ENCODE measurements around the gene CCL24.
"Not testable (repeated sequence)": the region's sequence is repeated elsewhere in the genome, so short reads cannot be mapped to it uniquely, and the experiment has no call there.

CCL24 gene

DNA sequence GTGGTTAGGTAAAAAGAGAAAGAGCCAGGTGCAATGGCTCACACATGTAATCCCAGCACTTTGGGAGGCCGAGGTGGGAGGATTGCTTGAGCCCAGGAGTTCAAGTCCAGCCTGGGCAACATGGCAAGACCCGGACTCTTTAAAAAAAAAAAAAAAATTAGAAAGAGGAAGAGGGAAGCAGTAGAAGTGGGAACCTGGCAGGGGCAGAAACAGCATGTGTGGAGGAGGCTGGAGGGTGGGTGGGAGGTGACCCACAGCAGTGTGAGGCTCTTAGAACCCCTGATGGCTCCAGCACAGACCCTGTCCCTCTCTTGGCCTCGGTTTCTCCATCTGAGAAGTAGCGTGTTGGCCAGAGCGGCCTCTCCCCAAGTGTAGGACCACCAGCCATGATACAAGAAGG is 4.9 kb upstream of the CCL24 start:
- DNase-seq: no peak

DNA sequence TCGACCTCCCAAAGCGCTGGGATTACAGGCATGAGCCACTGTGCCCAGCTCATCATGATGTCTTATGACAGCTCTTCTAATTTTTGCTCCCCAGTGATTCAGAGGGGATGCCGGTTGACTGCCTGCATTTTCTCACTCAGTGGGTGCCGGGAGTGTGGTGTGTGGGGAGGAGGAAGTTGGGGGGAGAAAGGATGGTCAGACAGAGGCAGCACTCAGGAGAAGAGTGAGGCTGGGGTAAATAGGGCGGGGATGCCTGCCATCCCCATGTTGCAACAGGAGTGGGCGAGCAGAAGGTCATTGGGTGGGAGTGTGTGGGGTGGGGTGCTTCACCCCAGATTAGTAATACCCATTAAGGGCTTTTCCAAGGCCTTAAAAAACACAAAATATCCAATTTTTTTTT is 3.5 kb upstream of the CCL24 start:
- no peak for DNase-seq

DNA sequence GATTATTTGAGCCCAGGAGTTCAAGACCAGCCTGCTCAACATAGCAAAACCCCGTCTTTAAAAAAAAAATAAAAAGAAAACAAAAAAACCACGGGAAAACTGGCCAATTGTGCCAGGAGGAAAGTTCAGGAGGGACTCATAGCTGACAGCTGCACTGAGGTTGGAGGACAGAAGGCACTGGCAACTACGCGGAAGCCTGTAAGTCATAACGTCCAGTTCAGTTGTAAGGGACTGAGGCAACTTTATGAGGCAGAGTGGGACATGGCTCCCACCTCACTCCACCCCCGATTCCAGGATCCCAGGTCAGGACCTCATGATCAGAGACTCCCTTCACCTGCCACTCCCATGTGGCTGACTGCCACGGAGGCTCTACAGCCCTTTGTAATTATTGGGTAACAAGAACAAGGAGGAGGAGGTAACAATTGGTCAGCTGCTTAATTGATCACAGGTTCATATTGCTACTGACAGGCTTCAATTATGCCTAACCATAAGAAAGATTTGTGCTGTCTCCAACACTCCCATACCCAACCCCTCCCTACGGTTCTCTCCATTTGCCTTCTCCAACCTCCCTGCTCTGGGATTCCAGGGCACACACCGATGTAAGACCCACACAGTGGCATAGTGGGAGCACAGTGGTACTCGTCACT is 1.9 kb upstream of the CCL24 start:
- DNase-seq: no peak

DNA sequence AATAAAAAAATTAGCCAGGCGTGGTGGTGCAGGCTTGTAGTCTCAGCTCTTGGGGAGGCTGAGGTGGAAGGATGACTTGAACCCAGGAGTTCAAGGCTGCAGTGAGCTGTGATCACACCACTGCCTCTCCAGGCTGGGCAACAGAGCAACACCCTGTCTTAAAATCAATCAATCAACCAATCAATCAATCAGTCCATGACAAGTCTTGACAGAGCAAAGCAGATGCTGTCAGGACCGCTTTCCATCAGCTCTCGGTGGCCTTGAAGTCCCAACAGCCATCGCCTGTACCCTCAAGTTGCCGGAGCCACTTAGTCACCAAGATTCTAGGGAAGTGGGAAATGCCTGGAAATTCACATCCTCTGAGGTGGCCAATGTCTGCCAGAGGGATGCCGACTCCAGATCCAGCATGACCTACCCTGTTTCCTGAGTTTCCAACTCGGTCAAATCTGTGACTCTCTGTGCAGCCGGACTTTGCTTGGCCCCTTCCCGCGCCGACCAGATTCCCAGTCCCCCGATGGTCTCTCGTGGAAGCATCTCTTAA is 871 bp upstream of the CCL24 start:
- DNase-seq: no peak

DNA sequence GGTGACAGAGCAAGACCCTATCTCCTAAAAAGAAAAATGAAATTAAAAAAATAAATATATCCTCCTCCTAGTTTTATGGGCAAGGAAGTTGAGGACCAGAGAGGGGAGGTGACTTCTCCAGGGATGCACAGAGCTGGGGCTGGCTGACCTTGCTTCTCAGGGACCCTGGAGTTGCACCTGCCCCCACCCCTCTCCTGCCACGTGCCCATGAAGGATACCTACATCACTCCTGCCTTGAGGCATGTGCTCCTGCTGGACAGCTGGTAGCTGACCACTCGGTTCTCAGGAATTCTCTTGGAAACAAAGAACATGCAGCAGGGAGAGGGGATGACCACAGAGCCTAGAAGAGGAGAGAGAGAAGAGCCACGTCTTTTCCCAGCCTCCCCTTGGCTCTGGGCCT is 522 bp downstream of the CCL24 start:
- no peak for DNase-seq

DNA sequence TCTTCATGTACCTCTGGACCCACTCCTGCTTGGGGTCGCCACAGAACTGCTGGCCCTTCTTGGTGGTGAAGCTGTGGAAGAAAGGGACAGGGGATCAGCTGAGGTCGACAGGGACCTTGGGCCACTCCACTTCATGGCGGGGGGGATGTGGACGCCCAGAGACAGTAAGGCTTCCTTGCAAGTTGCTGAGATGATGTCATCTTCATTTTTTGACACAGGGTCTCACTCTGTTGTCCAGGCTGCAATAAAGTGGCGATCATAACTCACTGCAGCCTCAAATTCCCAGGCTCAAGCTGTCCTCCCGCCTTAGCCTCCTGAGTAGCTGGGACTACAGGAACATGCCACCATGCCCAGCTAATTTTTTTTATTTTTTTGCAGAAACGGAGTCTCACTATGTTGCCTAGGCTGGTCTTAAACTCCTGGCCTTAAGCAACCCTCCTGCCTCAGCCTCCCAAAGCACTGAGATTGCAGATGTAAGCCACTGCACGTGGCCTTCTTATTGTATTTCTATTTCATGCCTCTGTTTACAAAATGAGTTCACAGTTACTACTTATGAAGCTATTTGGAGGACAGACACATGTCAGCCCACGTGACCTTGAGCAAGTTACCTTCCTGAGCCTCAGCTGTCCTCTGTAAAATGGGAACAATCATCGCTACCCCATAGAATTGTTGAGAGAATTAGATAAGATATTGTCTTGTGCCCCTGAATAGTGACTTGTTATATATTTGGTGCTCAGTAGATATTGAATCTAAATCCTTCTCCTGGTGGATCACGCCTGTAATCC is 1.5 kb downstream of the CCL24 start:
- no peak for DNase-seq

DNA sequence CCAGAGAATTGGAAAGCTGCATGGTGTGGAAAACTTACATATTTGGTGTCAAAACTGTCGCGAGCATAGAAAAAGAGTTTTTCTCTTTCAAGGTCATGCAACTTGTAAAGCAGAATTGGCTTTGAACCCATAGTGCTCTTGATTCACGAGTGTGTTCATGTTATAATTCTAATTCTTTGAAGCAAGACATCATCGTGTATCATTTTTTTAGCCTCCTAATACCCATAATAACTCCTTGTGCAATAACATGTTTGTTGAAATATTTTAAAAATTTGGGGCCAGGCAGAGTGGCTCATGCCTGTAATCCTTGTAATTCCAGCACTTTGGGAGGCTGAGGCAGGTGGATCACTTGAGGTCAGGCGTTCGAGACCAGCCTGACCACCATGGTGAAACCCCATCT is 4.2 kb downstream of the CCL24 start:
- no peak for DNase-seq

DNA sequence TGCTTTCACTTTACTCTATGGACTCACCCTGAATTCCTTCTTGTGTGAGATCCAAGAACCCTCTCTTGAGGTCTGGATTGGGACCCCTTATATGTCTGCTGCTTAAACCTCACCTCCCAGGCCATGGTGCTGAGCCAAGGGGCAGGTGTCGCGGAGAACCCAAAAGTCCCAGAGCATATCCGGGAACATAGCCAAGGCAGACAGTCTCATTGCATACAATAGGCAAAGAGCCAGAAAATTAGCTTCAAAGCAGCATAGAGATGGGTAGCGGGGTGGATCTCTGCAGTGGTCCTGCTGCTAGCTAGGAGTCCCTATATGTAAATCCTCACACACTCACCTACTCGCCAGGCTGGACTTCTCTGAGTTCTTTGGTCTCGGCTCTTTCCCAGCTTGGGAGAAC is 5.5 kb downstream of the CCL24 start:
- no peak for DNase-seq

DNA sequence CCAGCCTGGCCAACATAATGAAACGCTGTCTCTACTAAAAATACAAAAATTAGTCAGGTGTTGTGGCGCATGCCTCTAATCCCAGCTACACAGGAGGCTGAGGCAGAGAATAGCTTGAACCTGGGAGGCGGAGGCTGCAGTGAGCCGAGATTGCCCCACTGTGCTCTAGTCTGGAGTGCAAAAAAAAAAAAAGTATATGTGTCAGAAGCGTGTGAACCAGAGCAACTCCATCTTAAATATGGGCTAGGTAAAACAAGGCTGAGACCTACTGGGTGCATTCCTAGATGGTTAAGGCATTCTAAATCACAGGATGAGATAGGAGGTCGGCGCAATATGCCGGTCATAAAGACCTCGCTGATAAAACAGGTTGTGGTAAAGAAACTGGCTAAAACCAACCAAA is 6.2 kb downstream of the CCL24 start:
- no peak for DNase-seq

DNA sequence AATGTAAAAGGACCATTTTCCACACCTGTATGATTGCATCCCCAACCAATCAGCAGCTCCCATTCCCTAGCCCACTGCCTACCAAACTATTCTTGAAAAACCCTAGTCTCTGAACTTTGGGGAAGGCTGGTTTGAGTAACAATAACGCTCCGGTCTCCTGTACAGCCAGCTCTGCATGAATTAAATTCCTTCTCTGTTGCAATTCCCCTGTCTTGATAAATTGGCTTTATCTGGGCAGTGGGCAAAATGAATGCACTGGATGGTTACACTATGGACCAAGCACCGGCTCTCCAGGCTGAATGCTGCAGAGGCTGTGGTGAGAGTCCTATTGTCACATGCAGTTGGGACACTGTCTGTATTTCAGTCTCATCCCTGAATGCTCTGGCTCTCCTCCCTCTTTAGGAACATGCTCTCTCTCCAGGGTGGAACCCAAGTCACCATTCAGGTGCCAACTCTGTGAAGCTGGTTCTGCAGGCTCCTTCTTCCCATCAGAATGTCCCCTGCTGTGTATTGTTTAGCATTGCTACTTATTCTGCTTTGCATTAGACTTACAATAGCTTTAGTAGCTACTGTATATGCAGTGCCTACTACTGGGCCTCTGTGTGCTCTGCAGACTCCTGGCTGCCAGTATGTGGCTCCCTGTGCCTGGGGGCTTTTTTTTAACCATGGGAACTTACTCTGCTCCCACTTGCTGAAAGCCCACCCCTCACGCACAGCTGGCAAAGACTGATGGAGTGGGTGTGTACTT is 6.9 kb downstream of the CCL24 start:
- DNase-seq: no peak

DNA sequence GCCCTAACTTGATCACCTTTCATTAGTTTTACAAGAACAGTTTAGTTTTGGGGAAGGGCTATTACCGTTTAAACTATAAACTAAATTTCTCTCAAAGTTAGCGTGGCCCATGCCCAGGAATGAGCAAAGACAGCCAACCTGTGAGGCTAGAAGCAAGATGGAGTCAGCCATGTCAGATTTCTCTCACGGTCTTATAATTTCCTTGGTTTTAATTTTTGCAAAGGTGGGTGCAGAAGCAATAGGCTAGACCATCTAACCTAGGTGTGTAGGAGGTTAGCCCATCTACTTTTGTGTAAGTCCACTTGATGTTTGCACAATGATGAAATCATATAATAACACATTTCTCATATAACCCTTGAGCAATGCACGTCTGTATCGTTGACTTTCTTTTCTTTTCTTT is 8.9 kb downstream of the CCL24 start:
- DNase-seq: no peak

DNA sequence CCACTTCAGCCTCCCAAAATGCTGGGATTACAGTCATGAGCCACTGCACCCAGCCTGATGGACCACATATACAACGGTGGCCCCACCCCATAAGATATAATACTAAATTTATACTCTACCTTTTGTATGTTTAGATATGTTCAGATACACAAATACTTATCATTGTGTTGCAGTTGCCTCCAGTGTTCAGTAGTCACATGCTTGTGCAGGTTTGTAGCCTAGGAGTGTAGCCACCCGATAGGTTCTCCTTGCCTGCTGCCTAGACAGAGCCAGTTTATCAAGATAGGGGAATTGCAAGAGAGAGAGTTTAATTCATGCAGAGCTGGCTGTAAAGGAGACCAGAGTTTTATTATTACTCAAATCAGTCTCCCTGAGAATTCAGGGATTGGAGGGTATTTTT is 9.6 kb downstream of the CCL24 start:
- DNase-seq: no peak

DNA sequence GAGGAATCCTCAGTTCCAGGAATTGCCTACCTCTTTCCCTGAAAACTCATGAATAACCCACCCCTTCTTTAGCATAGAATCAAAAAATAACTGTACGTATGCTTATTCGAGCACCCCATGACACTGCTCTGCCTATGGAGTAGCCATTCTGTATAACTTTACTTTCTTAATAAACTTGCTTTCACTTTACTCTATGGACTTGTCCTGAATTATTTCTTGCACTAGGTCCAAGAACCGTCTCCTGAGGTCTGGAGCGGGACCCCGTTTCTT is 11.1 kb downstream of the CCL24 start:
- no peak for DNase-seq

DNA sequence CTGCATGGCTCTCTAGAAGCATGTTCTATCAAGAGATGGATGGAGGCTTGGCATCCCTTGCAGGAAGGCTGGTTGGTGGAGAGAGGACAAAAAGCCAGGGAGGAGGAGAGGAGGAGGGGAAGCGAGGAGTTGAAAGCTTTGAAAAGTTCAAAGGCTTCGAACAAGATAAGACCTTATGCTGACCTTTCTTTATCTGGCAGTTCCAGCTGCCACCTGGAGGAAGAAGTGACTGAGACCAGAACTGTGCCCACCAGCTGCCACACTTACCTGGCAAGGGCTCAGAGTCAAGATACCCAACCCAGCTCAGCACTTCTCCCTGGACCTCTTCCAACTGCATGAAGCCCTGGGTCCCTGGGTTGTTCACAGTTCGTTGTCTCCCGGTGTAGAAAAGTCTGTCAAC is 14.8 kb downstream of the CCL24 start:
- no peak for DNase-seq

DNA sequence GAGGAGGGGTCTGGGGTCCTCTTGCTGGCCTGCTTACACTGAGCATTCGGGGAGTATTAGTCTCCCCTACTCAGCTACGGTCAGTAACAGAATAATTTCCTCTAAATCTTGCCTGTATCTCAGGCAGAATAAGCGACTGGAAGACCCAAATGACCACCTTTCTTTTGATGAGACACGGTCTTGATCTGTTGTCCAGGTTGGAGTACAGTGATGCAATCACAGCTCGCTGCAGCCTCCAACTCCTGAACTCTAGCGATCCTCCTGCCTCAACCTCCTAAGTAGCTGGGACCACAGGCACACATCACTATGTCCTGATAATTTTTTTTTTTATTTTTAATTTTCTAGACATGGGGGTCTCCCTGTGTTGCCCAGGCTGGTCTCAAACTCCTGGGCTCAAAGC is 17.2 kb downstream of the CCL24 start:
- no peak for DNase-seq

DNA sequence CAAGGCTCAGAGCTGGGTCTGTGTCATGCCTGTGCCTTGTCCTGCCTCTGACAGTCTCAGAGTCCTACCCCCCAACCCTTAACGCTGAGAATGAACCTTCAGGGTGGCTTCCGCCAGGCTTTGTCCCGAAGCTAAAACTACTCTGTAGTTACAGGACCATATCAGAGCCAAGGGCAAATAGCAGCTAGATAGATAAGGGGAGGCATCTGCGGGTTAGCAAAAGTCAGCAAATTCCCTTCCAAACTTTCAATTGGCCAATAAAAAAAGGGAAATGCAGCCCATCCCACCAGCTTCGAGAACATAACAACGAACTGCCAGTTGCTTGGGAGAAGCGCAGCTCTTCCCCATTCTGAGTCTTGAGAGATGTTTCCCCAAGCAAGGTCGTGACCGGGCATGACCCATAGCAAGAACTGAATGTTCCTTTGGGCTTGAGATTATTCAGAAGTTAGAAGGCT is 17.7 kb downstream of the CCL24 start:
- no peak for DNase-seq

DNA sequence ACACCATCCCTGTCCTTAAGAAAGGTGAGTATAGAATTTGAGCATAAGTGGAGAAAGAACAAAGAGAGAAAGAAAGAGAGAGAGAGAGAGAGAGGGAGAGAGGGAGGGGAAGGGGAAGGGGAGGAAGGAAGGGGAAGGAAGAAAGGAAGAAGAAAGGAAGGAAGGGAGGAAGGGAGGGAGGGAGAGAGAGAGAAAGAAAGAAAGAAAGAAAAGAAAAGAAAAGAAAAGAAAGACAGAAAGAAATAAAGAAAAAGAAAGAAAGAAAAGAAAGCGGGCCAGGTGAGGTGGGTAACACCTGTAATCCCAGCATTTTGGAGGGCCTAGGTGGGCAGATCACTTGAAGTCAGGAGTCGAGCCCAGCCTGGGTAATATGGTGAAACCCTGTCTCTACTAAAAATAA is 19.9 kb downstream of the CCL24 start:
- DNase-seq: no peak

DNA sequence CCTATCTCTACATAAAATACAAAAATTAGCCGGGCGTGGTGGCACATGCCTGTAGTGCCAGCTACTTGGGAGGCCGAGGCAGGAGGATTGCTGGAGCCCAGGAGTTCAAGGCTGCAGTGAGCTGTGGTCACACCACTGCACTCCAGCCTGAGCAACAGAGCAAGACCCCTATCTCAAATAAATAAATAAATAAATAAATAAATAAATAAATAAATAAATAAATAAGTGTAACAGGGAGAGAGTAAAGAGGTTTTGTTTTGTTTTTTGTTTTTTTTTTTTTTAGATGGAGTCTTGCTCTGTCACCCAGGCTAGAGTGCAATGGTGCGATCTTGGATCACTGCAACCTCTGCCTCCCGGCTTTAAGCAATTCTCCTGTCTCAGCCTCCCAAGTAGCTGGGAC is 21.0 kb downstream of the CCL24 start:
- not testable (repeated sequence) for DNase-seq

DNA sequence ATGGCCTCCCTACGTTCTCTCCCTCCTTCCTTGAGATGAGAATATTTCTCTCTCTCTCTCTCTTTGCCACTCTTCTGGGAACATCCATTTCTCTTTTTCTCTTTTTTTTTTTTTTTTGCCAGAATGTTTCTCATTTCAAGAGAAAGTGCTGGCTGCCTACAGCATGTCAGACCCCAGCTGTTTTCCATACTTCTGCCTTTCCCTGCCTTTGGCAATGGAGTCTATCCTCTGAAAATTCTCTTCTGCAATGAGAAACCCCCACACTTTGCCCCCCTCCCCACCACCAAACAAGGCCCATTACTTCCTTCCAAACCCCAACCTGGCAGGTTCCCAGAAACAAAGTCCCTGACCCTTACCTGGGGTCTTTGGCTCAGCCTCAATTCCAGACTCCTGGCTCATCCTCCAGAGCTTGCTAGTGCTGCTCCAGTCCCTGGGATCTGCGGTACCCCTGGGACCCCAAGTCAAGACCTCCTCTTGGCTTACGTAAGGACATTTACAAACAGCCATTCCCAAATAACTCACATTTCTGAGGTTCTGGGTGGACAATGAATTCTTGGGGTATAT is 24.2 kb downstream of the CCL24 start:
- no peak for DNase-seq

DNA sequence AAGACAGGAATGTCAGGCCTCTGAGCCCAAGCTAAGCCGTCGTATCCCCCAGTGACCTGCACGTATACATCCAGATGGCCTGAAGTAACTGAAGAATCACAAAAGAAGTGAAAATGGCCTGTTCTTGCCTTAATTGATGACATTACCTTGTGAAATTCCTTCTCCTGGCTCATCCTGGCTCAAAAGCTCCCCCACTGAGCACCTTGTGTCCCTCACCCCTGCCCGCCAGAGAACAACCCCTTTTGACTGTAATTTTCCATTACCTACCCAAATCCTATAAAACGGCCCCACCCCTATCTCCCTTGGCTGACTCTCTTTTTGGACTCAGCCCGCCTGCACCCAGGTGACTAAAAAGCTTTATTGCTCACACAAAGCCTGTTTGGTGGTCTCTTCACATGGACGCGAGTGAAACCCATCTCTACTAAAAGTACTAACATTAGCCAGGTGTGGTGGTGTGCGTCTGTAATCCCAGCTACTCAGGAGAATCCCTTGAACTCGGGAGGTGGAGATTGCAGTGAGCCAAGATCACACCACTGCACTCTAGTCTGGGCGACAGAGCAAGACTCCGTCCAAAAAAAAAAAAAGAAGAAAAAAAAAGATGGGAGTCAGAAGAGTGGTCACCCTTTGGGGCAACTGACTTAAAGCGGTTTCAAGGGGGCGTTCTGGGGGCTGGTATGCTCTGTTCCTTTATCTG is 25.3 kb downstream of the CCL24 start:
- DNase-seq: not testable (repeated sequence)

DNA sequence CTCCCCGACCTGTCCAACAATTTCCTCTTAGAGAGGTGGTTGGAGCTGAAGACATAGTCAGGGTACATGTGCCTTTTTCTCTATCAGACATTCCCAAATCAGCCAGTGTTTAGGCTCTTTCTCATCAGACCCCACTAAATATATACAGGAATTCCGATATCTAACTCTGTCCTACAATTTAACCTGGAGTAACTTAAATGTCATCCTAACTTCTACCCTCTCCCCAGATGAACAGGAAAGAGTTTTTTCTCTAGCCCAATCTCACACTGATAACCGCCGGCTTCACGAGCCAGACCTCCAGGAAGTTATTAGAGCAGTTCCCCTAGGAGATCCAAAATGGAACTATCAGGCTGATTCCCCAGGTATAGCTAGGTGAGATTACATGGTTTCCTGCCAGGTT is 30.5 kb downstream of the CCL24 start:
- not testable (repeated sequence) for DNase-seq

DNA sequence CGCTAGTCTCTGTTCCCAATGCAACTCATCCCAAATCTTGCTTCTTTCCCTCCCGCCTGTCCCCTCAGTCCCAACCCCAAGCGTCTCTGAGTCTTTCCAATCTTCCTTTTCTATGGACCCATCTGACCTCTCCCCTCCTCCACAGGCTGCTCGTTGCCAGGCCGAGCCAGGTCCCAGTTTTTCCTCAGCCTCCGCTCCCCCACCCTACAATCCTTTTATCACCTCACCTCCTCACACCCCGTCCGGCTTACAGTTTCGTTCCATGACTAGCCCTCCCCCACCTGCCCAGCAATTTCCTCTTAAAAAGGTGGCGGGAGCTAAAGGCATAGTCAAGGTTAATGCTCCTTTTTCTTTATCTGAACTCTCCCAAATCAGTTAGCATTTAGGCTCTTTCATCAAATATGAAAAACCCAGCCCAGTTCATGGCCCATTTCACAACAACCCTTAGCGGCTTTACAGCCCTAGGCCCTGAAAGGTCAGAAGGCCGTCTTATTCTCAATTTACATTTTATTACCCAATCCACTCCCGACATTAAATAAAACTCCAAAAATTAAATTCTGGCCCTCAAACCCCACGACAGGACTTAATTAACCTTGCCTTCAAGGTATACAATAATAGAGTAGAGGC is 32.8 kb downstream of the CCL24 start:
- DNase-seq: not testable (repeated sequence)

DNA sequence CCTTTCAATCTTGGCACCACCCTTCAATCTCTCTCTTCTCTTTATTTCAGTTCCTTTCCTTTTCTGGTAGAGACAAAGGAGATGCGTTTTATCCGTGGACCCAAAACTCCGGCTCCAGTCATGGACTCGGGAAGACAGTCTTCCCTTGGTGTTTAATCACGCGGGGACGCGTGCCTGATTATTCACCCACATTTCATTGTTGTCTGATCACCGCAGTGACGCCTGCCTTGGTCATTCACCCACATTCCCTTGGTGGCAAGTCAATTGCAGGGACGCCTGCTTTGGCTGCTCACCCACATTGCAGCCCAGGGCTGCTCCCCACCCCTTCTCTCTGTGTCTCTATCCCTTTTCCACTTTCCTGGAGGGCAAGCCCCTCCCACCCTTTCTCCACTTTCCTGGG is 34.1 kb downstream of the CCL24 start:
- DNase-seq: not testable (repeated sequence)

All from bone marrow (tissue), 2 donors.